K562 (cell line): ENCODE measurements around the gene TCF20. TPM values are rescaled to one million over a fixed set of nuclear protein-coding genes. Genes with fewer than 3 reads are reported as not detected.
A peak's percentile ranks its signal among the peaks of the same experiment; 100 is the strongest.

ENCODE experiments used
- ATAC-seq: fragments of 200-7000 bp; cut with Tn5 transposase; 3 replicates; pipeline ENCODE4 v1.9.1; 2020; ENCODE audit warnings: moderate library complexity
- BruUV-seq: library from RNA; stranded (reverse); fragments of 400-500 nt; replicated peaks from 2 replicates; lab custom pipeline; 2021; lab: Mats Ljungman, UMichigan
- CTCF ChIA-PET: fragments of 300-600 bp; formaldehyde crosslinking; extraction: SDS; loops from one replicate; lab custom pipeline; 2021; ENCODE audit warnings: low intra/inter-chr PET ratio; lab: Yijun Ruan, JAX
- POLR2A ChIA-PET: fragments of 300-600, 350-650 bp; sonication (Branson Sonifier 250); formaldehyde crosslinking; extraction: SDS; loops from one replicate; lab custom pipeline; 2021; ENCODE audit warnings: antibody characterized with exemption, inconsistent platforms; lab: Yijun Ruan, JAX
- DNase-seq, 4 experiments: peaks; one replicate each; pipeline versions ENCODE4 v3.0.0 to v3.0.0-alpha.2; 2011 to 2018; ENCODE audit warnings: low spot score in 3 of 4, mixed read lengths in 3 of 4; ENCODE audit errors: extremely low read depth in 1 of 4
- FAIRE-seq: peaks from 2 replicates; lab custom pipeline; 2011; peaks lifted over from hg19 to GRCh38; lab: Jason Lieb, UNC
- H2AFZ ChIP-seq: 2 replicates; pipeline ENCODE4 v1.6.0; 2011; ENCODE audit warnings: low read depth, low read length, control low read depth, inconsistent platforms
- H3K27ac ChIP-seq: fragments of 200-600 bp; 3 replicates; pipeline ENCODE4 v1.8.0; 2011; ENCODE audit warnings: low read depth, mild to moderate bottlenecking, control low read depth, inconsistent platforms, low read length, moderate library complexity, mixed read lengths; ENCODE audit errors: extremely low read depth
- H3K27me3 ChIP-seq, 2 experiments: fragments of 300-600 bp in 1 of 2; 2 replicates in 1 of 2; 3 replicates in 1 of 2; pipeline versions ENCODE4 v1.6.0 to v1.8.0; 2011; ENCODE audit warnings: inconsistent platforms in 2 of 2, low read length in 2 of 2, mild to moderate bottlenecking in 1 of 2, mixed read lengths in 1 of 2, moderate library complexity in 1 of 2; ENCODE audit not compliant: control insufficient read depth in 2 of 2, insufficient read depth in 2 of 2
- H3K36me3 ChIP-seq: fragments of 300-600 bp; 3 replicates; pipeline ENCODE4 v1.8.0; 2011; ENCODE audit warnings: mild to moderate bottlenecking, low read length, inconsistent platforms; ENCODE audit not compliant: control insufficient read depth, insufficient read depth
- H3K4me1 ChIP-seq, 2 experiments: fragments of 200-600 bp in 1 of 2; replicated peaks in 1 of 2; 2 replicates in 1 of 2; 3 replicates in 1 of 2; pipeline versions ENCODE4 v1.5.1 to v1.8.0; 2011; ENCODE audit warnings: inconsistent platforms in 2 of 2, low read length in 2 of 2, mild to moderate bottlenecking in 1 of 2, mixed read lengths in 1 of 2, moderate library complexity in 1 of 2; ENCODE audit not compliant: control insufficient read depth in 2 of 2, insufficient read depth in 2 of 2
- H3K4me2 ChIP-seq: 2 replicates; pipeline ENCODE4 v1.6.1; 2011; ENCODE audit warnings: low read length, control low read depth, inconsistent platforms, mixed read lengths; ENCODE audit not compliant: insufficient read depth
- H3K4me3 ChIP-seq: fragments of 200-600 bp; sonication (generic), shearing (Covaris generic); 2 replicates; pipeline ENCODE4 v1.5.1; 2016; ENCODE audit warnings: control low read depth, inconsistent platforms
- H3K79me2 ChIP-seq: fragments of 200-600 bp; 3 replicates; pipeline ENCODE4 v1.8.0; 2011; ENCODE audit warnings: low read length, inconsistent platforms; ENCODE audit not compliant: control insufficient read depth, insufficient read depth
- H3K9ac ChIP-seq, 2 experiments: 2 replicates each; pipeline versions ENCODE4 v1.6.0 to v1.6.1; 2011; ENCODE audit warnings: low read depth in 2 of 2, low read length in 2 of 2, control low read depth in 1 of 2, inconsistent platforms in 1 of 2, mild to moderate bottlenecking in 1 of 2, mixed read lengths in 1 of 2; ENCODE audit not compliant: insufficient read depth in 1 of 2
- H3K9me1 ChIP-seq: one replicate; pipeline ENCODE4 v1.6.0; 2011; ENCODE audit warnings: inconsistent platforms, mild to moderate bottlenecking, low read length, moderate library complexity; ENCODE audit not compliant: control insufficient read depth, insufficient read depth
- H3K9me3 ChIP-seq: replicated peaks from 2 replicates; pipeline ENCODE4 v1.5.1; 2011; ENCODE audit warnings: low read depth, low read length, inconsistent platforms; ENCODE audit not compliant: control insufficient read depth, insufficient read depth
- H4K20me1 ChIP-seq: replicated peaks from 2 replicates; pipeline ENCODE4 v1.6.1; 2011; ENCODE audit warnings: low read length, inconsistent platforms, mixed read lengths; ENCODE audit not compliant: control insufficient read depth, insufficient read depth
- NFYB ChIP-seq: IDR thresholded peaks from 2 replicates; pipeline ENCODE4 v1.6.1; 2011; ENCODE audit warnings: mild to moderate bottlenecking, moderate library complexity; ENCODE audit not compliant: insufficient read length; ENCODE audit errors: extremely low read depth
- NR2C1 ChIP-seq, 2 experiments: fragments of 450-650 bp; IDR thresholded peaks; 2 replicates each; pipeline ENCODE4 v1.6.1; 2017; ENCODE audit warnings: mild to moderate bottlenecking in 2 of 2, antibody characterized with exemption in 1 of 2, inconsistent platforms in 1 of 2, missing compliant biosample characterization in 1 of 2, missing genetic modification characterization in 1 of 2
- NR2C2 ChIP-seq, 2 experiments: fragments of 200-800 bp in 1 of 2; sonication (Bioruptor generic) in 1 of 2; sonication (generic) in 1 of 2; formaldehyde crosslinking in 1 of 2; IDR thresholded peaks; 2 replicates each; pipeline versions ENCODE4 v1.6.1 to v1.8.0; 2016 to 2022; ENCODE audit warnings: mild to moderate bottlenecking in 1 of 2, missing compliant biosample characterization in 1 of 2, missing genetic modification characterization in 1 of 2, missing genetic modification reagents in 1 of 2
- SMARCE1 ChIP-seq: fragments of 450-650 bp; IDR thresholded peaks from 2 replicates; pipeline ENCODE4 v1.7.1; 2016; ENCODE audit warnings: mild to moderate bottlenecking
- WGBS: fragments of 100-300 bp; shearing (Covaris generic); methylation state at CpG from one replicate; pipeline ENCODE4 v1.1.6; 2016; ENCODE audit warnings: low coverage, mixed read lengths; ENCODE audit not compliant: insufficient coverage; ENCODE audit errors: missing lambda C conversion rate; 5-methylcytosine and 5-hydroxymethylcytosine counted together
- in situ Hi-C: fragments of 300-500 bp; cut with MboI; formaldehyde crosslinking; loops from 4 replicates; pipeline ENCODE4 v1.15.0; 2018; ENCODE audit warnings: inconsistent platforms, mixed read lengths
- intact Hi-C: fragments of 100-400 bp; cut with micrococcal nuclease; formaldehyde crosslinking; loops from 2 replicates; pipeline ENCODE4 v1.14.2; 2022
- polyA plus RNA-seq, 8 experiments: library from polyadenylated mRNA; depleted of rRNA in 4 of 8; stranded (reverse) in 5 of 8; unstranded in 3 of 8; fragments of >200 nt; fragmentation: Nextera tagmentation in 2 of 8; fragmentation: Illumina TruSeq in 1 of 8; extraction: Ambion mirVana in 2 of 8; extraction: Trizol in 1 of 8; gene quantifications; 2 replicates each; pipeline versions ENCODE4 v1.2.1 to v1.2.3, GENCODE V29; 2011 to 2014; ENCODE audit warnings: inconsistent platforms in 1 of 8, missing spikeins in 1 of 8
- total RNA-seq, 7 experiments: library from RNA; depleted of rRNA in 6 of 7; stranded (reverse); fragments of >200 nt in 6 of 7; fragmentation: Illumina TruSeq in 2 of 7; extraction: Trizol in 2 of 7; gene quantifications; 2 replicates each; pipeline versions ENCODE4 v1.2.1 to v1.2.3, GENCODE V29; 2011 to 2021; ENCODE audit warnings: low replicate concordance in 1 of 7
- TF ChIP-seq, protein P1 (sequence below), 2 experiments: IDR thresholded peaks; 2 replicates each; pipeline ENCODE4 v1.6.1; 2011; ENCODE audit warnings: borderline replicate concordance in 1 of 2, control low read depth in 1 of 2, low read depth in 1 of 2, low read length in 1 of 2, mild to moderate bottlenecking in 1 of 2, mixed read lengths in 1 of 2, moderate library complexity in 1 of 2; ENCODE audit not compliant: insufficient read depth in 1 of 2, insufficient read length in 1 of 2, poor library complexity in 1 of 2, severe bottlenecking in 1 of 2; ENCODE audit errors: extremely low read depth in 1 of 2

TCF20 gene
- total and polyA plus RNA-seq, 9 of the 15 experiments (the other 6 are each of a cell fraction or from before 2014, with no cell fraction given), result 0.35 to 43.6 (median 17.5) TPM

GRCh38 chr22:42271191-42271813, 849 bp upstream of the TCF20 start:
- peak overlapping the region; percentile 49; the same call in 1 of the 2 replicates for H3K4me2 ChIP-seq
- peak overlapping the region; percentile 83 for H2AFZ ChIP-seq
- peaks cover 38% of the 10 kb centered on the region for H3K79me2 ChIP-seq
- H3K9me1 ChIP-seq, result peaks cover 2% of the 10 kb centered on the region
- FAIRE-seq, result no peak
- no peak for ATAC-seq
- POLR2A ChIA-PET, result no interaction called here
- in situ Hi-C loops, result no loop called here
- H3K36me3 ChIP-seq, result peaks cover 11% of the 10 kb centered on the region; the same call in 2 of the 3 replicates
- peak overlapping the region; percentile 53 to 87; a peak in 3 of 4 replicates for H3K9ac ChIP-seq
- no peaks in the 10 kb centered on the region for H3K9me3 ChIP-seq
- peak overlapping the region; percentile 62; the same call in 1 of the 3 replicates for H3K27ac ChIP-seq
- H3K27me3 ChIP-seq, result no peaks in the 10 kb centered on the region
- peaks cover 10% of the 10 kb centered on the region for H4K20me1 ChIP-seq
- DNase-seq, result no peak
- intact Hi-C loops, result no loop called here
- TSS peak; percentile 56 for BruUV-seq
- whole genome bisulfite sequencing, result 77% methylated on average over 15 of the region's 20 CpGs
- peaks cover 12 to 20% of the 10 kb centered on the region in 2 experiments; a peak in 4 of 5 replicates for H3K4me1 ChIP-seq
- peak; percentile 49 for TF ChIP-seq NR2C1 (IDR thresholded peaks at IDR 0.05)
- TF ChIP-seq NR2C1 (tag; IDR thresholded peaks at IDR 0.05), result peak; percentile 51; the same call in 1 of the 2 replicates
- no peak for TF ChIP-seq SMARCE1
- no peak for TF ChIP-seq NFYB
- TF ChIP-seq NR2C2 (CRISPR knock-in tag; IDR thresholded peaks at IDR 0.05), result no peak
- TF ChIP-seq NR2C2 (tag; IDR thresholded peaks at IDR 0.05), result peak; percentile 57
- TF ChIP-seq, protein P1, sequence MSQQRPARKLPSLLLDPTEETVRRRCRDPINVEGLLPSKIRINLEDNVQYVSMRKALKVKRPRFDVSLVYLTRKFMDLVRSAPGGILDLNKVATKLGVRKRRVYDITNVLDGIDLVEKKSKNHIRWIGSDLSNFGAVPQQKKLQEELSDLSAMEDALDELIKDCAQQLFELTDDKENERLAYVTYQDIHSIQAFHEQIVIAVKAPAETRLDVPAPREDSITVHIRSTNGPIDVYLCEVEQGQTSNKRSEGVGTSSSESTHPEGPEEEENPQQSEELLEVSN (IDR thresholded peaks at IDR 0.05; ENCODE audit: borderline replicate concordance in 1 of 2, extremely low read depth in 1 of 2, insufficient read depth in 1 of 2, insufficient read length in 1 of 2, low read depth in 1 of 2, low read length in 1 of 2, poor library complexity in 1 of 2, severe bottlenecking in 1 of 2), result no peak
- TF ChIP-seq, all 486 proteins: peak for 2
- CTCF ChIA-PET, result no interaction called here
- peak overlapping the region; percentile 31; the same call in 1 of the 2 replicates for H3K4me3 ChIP-seq
